ENCODE results near the gene GREM2.

DNA sequence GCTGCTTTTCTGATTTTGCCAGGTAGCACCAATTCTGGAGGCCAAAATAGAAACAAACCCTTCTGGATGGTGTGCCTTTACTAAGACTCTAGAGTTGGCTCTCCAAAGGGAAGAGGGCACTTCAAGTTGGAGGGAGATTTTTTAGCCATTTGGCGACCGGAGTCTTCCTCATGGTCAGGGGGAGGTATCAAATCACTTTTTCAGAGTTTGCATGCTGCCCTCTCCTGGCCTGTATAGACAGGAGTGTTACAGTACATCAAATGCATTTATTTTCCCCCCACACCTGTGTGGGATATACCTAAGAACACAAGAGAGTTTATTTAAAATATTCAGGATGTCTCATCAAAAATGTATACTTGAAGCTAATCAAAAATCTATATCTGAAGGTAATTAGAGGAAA lies 3.2 kb downstream of the GREM2 start:
- TF ChIP-seq, protein P1, sequence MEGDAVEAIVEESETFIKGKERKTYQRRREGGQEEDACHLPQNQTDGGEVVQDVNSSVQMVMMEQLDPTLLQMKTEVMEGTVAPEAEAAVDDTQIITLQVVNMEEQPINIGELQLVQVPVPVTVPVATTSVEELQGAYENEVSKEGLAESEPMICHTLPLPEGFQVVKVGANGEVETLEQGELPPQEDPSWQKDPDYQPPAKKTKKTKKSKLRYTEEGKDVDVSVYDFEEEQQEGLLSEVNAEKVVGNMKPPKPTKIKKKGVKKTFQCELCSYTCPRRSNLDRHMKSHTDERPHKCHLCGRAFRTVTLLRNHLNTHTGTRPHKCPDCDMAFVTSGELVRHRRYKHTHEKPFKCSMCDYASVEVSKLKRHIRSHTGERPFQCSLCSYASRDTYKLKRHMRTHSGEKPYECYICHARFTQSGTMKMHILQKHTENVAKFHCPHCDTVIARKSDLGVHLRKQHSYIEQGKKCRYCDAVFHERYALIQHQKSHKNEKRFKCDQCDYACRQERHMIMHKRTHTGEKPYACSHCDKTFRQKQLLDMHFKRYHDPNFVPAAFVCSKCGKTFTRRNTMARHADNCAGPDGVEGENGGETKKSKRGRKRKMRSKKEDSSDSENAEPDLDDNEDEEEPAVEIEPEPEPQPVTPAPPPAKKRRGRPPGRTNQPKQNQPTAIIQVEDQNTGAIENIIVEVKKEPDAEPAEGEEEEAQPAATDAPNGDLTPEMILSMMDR (IDR thresholded peaks at IDR 0.05) = peak; percentile 80
- no peak for TF ChIP-seq RFX5 (IDR thresholded peaks at IDR 0.05)
- TF ChIP-seq, protein P2, sequence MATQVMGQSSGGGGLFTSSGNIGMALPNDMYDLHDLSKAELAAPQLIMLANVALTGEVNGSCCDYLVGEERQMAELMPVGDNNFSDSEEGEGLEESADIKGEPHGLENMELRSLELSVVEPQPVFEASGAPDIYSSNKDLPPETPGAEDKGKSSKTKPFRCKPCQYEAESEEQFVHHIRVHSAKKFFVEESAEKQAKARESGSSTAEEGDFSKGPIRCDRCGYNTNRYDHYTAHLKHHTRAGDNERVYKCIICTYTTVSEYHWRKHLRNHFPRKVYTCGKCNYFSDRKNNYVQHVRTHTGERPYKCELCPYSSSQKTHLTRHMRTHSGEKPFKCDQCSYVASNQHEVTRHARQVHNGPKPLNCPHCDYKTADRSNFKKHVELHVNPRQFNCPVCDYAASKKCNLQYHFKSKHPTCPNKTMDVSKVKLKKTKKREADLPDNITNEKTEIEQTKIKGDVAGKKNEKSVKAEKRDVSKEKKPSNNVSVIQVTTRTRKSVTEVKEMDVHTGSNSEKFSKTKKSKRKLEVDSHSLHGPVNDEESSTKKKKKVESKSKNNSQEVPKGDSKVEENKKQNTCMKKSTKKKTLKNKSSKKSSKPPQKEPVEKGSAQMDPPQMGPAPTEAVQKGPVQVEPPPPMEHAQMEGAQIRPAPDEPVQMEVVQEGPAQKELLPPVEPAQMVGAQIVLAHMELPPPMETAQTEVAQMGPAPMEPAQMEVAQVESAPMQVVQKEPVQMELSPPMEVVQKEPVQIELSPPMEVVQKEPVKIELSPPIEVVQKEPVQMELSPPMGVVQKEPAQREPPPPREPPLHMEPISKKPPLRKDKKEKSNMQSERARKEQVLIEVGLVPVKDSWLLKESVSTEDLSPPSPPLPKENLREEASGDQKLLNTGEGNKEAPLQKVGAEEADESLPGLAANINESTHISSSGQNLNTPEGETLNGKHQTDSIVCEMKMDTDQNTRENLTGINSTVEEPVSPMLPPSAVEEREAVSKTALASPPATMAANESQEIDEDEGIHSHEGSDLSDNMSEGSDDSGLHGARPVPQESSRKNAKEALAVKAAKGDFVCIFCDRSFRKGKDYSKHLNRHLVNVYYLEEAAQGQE (IDR thresholded peaks at IDR 0.05) = no peak

Measured in A549 (cell line).